HepG2 (cell line): Measurements from ENCODE around the gene PRPF18. TPM values are rescaled to one million over a fixed set of nuclear protein-coding genes. Genes with fewer than 3 reads are reported as not detected.

Experiments used
- CREM ChIP-seq, 2 experiments: sonication (generic) in 1 of 2; formaldehyde crosslinking in 1 of 2; IDR thresholded peaks; 2 replicates each; pipeline versions ENCODE4 v1.4.0 to v1.6.1; 2016 to 2020; ENCODE audit warnings: antibody characterized with exemption in 1 of 2, mild to moderate bottlenecking in 1 of 2, missing genetic modification reagents in 1 of 2
- HMG20B ChIP-seq: conservative IDR thresholded peaks from 2 replicates; pipeline ENCODE4 v1.6.1; 2016; ENCODE audit warnings: missing genetic modification reagents, missing compliant biosample characterization
- HOXA7 ChIP-seq: sonication (generic); formaldehyde crosslinking; IDR thresholded peaks from 2 replicates; pipeline ENCODE4 v1.8.1; 2022; ENCODE audit warnings: mild to moderate bottlenecking, missing genetic modification reagents, moderate library complexity
- KLF11 ChIP-seq: IDR thresholded peaks from 2 replicates; pipeline ENCODE4 v1.6.1; 2016; ENCODE audit warnings: missing compliant biosample characterization
- NRL ChIP-seq: sonication (generic); formaldehyde crosslinking; IDR thresholded peaks from 2 replicates; pipeline ENCODE4 v1.5.0; 2020; ENCODE audit warnings: missing genetic modification reagents, mild to moderate bottlenecking, moderate library complexity, borderline replicate concordance
- POGZ ChIP-seq: sonication (generic); formaldehyde crosslinking; IDR thresholded peaks from 2 replicates; pipeline ENCODE4 v1.4.0; 2020; ENCODE audit warnings: mild to moderate bottlenecking, missing genetic modification reagents
- RXRB ChIP-seq: IDR thresholded peaks from 2 replicates; pipeline ENCODE4 v1.6.1; 2016; ENCODE audit warnings: borderline replicate concordance, missing genetic modification reagents, missing compliant biosample characterization
- TIGD3 ChIP-seq: sonication (generic); formaldehyde crosslinking; IDR thresholded peaks from 2 replicates; pipeline ENCODE4 v1.5.1; 2020; ENCODE audit warnings: mild to moderate bottlenecking, missing genetic modification reagents, borderline replicate concordance
- UBTF ChIP-seq: sonication (generic); formaldehyde crosslinking; IDR thresholded peaks from 2 replicates; pipeline ENCODE4 v1.4.0; 2020; ENCODE audit warnings: mild to moderate bottlenecking, missing genetic modification reagents
- ZC3H4 ChIP-seq: sonication (generic); formaldehyde crosslinking; IDR thresholded peaks from 2 replicates; pipeline ENCODE4 v1.4.0; 2020; ENCODE audit warnings: missing genetic modification reagents, borderline replicate concordance
- ZFP36 ChIP-seq: fragments of 150-350 bp; IDR thresholded peaks from 2 replicates; pipeline ENCODE4 v1.6.1; 2018; ENCODE audit warnings: borderline replicate concordance, low read length, low read depth; ENCODE audit not compliant: partially characterized antibody
- ZHX2 ChIP-seq, 2 experiments: sonication (generic) in 1 of 2; formaldehyde crosslinking in 1 of 2; IDR thresholded peaks; 2 replicates each; pipeline versions ENCODE4 v1.6.1 to v1.9.0; 2014 to 2022; ENCODE audit warnings: antibody characterized with exemption in 1 of 2, borderline replicate concordance in 1 of 2, inconsistent platforms in 1 of 2, low read depth in 1 of 2, missing genetic modification reagents in 1 of 2
- ZNF317 ChIP-seq: sonication (generic); formaldehyde crosslinking; IDR thresholded peaks from 2 replicates; pipeline ENCODE4 v1.5.0; 2020; ENCODE audit warnings: mild to moderate bottlenecking, missing genetic modification reagents
- ZNF792 ChIP-seq: IDR thresholded peaks from 2 replicates; pipeline ENCODE4 v1.6.1; 2016
- polyA plus RNA-seq, 8 experiments: library from polyadenylated mRNA; depleted of rRNA in 3 of 8; stranded (reverse) in 7 of 8; unstranded in 1 of 8; fragments of >200 nt; fragmentation: Illumina TruSeq in 4 of 8; extraction: Trizol in 4 of 8; gene quantifications; 2 replicates each; pipeline versions ENCODE4 v1.2.1 to v1.2.3, GENCODE V29; 2011 to 2016; ENCODE audit warnings: low read depth in 4 of 8, missing spikeins in 1 of 8, mixed read lengths in 1 of 8; ENCODE audit not compliant: insufficient read depth in 1 of 8
- total RNA-seq, 5 experiments: library from RNA; depleted of rRNA; stranded (reverse); fragments of >200 nt; fragmentation: Illumina TruSeq; extraction: Trizol; gene quantifications; 2 replicates each; pipeline ENCODE4 v1.2.3, GENCODE V29; 2016; ENCODE audit warnings: low read depth in 1 of 5

PRPF18 gene
- total and polyA plus RNA-seq, 2 of the 13 experiments (the other 11 are each of a cell fraction or from before 2014, with no cell fraction given) = 6.1 to 17.2 TPM

- TF ChIP-seq TIGD3 (CRISPR knock-in tag) (no peak), ZNF792 (CRISPR knock-in tag) (peak; percentile 82; the same call in 1 of the 2 replicates), KLF11 (CRISPR knock-in tag) (no peak), CREM (IDR thresholded peaks at IDR 0.05) (0 out of 2 replicates have a peak, but pooled peaks have one; percentile 13), CREM (CRISPR knock-in tag; IDR thresholded peaks at IDR 0.05) (no peak), HMG20B (CRISPR knock-in tag) (no peak), NRL (CRISPR knock-in tag) (no peak), HOXA7 (no peak), ZHX2 (IDR thresholded peaks at IDR 0.05; ENCODE audit: low read depth) (no peak), ZHX2 (CRISPR knock-in tag; IDR thresholded peaks at IDR 0.05; ENCODE audit: borderline replicate concordance) (no peak), UBTF (CRISPR knock-in tag) (no peak), ZC3H4 (CRISPR knock-in tag) (no peak), ZNF317 (CRISPR knock-in tag) (peak; percentile 88), ZFP36 (no peak), RXRB (CRISPR knock-in tag) (no peak), POGZ (CRISPR knock-in tag) (no peak)
These were observed 1.5 kb upstream of the PRPF18 start (continued) for GRCh38 chr10:13585195-13585751.
